Transverse colon (tissue), 4 donors: ENCODE measurements around the gene PACS2. TPM values are rescaled to one million over a fixed set of nuclear protein-coding genes. Genes with fewer than 3 reads are reported as not detected.
A peak's percentile ranks its signal among the peaks of the same experiment; 100 is the strongest.
"Not testable (repeated sequence)": the region's sequence is repeated elsewhere in the genome, so short reads cannot be mapped to it uniquely, and the experiment has no call there.

Source experiments
- DNase-seq: peaks from one replicate; pipeline ENCODE4 v3.0.0-alpha.2; 2019
- H3K27ac ChIP-seq, 4 donors: fragments of 200-600 bp; sonication (generic); 2 replicates each; pipeline ENCODE4 v1.5.1; 2016 to 2018; ENCODE audit warnings: inconsistent platforms in 4 of 4
- H3K27me3 ChIP-seq: fragments of 200-600 bp; sonication (generic); 2 replicates; pipeline ENCODE4 v1.5.1; 2017; ENCODE audit warnings: inconsistent platforms
- H3K36me3 ChIP-seq, 4 donors: fragments of 200-600 bp; sonication (generic); 2 replicates each; pipeline ENCODE4 v1.5.1; 2017 to 2019; ENCODE audit warnings: inconsistent platforms in 4 of 4
- H3K4me1 ChIP-seq, 4 donors: fragments of 200-600 bp; sonication (generic); 2 replicates each; pipeline ENCODE4 v1.5.1; 2017 to 2020; ENCODE audit warnings: inconsistent platforms in 4 of 4
- H3K4me3 ChIP-seq, 4 donors: fragments of 200-600 bp; sonication (generic); 1 replicate in 1 of 4; 2 replicates in 3 of 4; pipeline versions ENCODE4 v1.5.1 to v1.6.1; 2017 to 2019; ENCODE audit warnings: inconsistent platforms in 4 of 4
- H3K9me3 ChIP-seq, 2 donors: fragments of 200-600 bp; sonication (generic); 2 replicates each; pipeline ENCODE4 v1.5.1; 2017 to 2019; ENCODE audit warnings: inconsistent platforms in 2 of 2
- CTCF ChIP-seq, 5 experiments: fragments of 200-600 bp in 3 of 5; fragments of 450-650 bp in 2 of 5; sonication (generic) in 3 of 5; IDR thresholded peaks; 1 replicate in 2 of 5; 2 replicates in 3 of 5; pipeline ENCODE4 v1.5.1; 2016 to 2017; ENCODE audit warnings: antibody characterized with exemption in 5 of 5, inconsistent platforms in 3 of 5, mild to moderate bottlenecking in 2 of 5, moderate library complexity in 1 of 5
- EP300 ChIP-seq: sonication (generic); formaldehyde crosslinking; IDR thresholded peaks from one replicate; pipeline ENCODE4 v1.6.1; 2017; ENCODE audit warnings: antibody characterized with exemption, low read depth
- POLR2A ChIP-seq: fragments of 450-650 bp; IDR thresholded peaks from one replicate; pipeline ENCODE4 v1.6.1; 2016; ENCODE audit warnings: antibody characterized with exemption, mild to moderate bottlenecking, moderate library complexity
- POLR2AphosphoS5 ChIP-seq, 3 donors: sonication (generic); formaldehyde crosslinking; IDR thresholded peaks; one replicate each; pipeline ENCODE4 v1.6.1; 2016; ENCODE audit warnings: antibody characterized with exemption in 3 of 3
- WGBS, 2 donors: methylation state at CpG; one replicate each; pipeline ENCODE4 v1.1.5; 2018; ENCODE audit warnings: low coverage in 1 of 2; 5-methylcytosine and 5-hydroxymethylcytosine counted together
- in situ Hi-C, 4 donors: fragments of 200-750 bp; cut with MboI; loops; one replicate each; pipeline versions ENCODE4 v1.15.0 to v1.15.1; 2017; ENCODE audit warnings: low sequenced_read_pairs in 3 of 4, low pct_ligation_motif_present in 1 of 4, low pct_unique_long_range_greater_than_20kb in 1 of 4
- intact Hi-C: fragments of 100-400 bp; cut with DNase I; formaldehyde crosslinking; loops from one replicate; pipeline ENCODE4 v1.15.1; 2023; ENCODE audit warnings: low total_unique reads
- total RNA-seq, 4 donors: library from RNA; depleted of rRNA; stranded (reverse); fragments of >200 nt; gene quantifications; one replicate each; pipeline ENCODE4 v1.1.0, GENCODE V29; 2016

The PACS2 gene
- total RNA-seq, 4 donors from 2014 or later, result 63.0 to 249 (median 135) TPM

- intact Hi-C loops, result loop anchor here (10.0 kb wide), 1 partner anchor 264 kb away; no protein-coding TSS in a partner anchor
- Histone ChIP-seq H3K27me3 (no peaks in the 10 kb centered on the region), H3K36me3 (peaks cover 0 to 7% (median 0%) of the 10 kb centered on the region in 4 donors), H3K9me3 (no peaks in the 10 kb centered on the region), H3K4me1 (no peaks in the 10 kb centered on the region), H3K4me3 (no peak overlapping the region), H3K27ac (no peak overlapping the region)
- 93 to 94% methylated on average over 8 to 16 of the region's 16 CpGs for WGBS, 2 donors
- in situ Hi-C loops, result loop anchor here in 1 of 4 donors (10.0 kb wide), 1 partner anchor 264 kb away; no protein-coding TSS in a partner anchor
- DNase-seq, result no peak
- TF ChIP-seq POLR2AphosphoS5 (IDR thresholded peaks at IDR 0.05), result no peak
- no peak for TF ChIP-seq CTCF (IDR thresholded peaks at IDR 0.05)
- TF ChIP-seq POLR2A, result no peak
- TF ChIP-seq EP300, result no peak
Measured at GRCh38 chr14:105358943-105359342, 44.4 kb downstream of the PACS2 start.

- H3K9me3 ChIP-seq, H3K4me3 ChIP-seq, DNase-seq, H3K4me1 ChIP-seq, in situ Hi-C loops, H3K27ac ChIP-seq, H3K27me3 ChIP-seq, intact Hi-C loops, H3K36me3 ChIP-seq: not testable (repeated sequence)
- WGBS, 2 donors, result 95 to 100% methylated on average over 1 to 10 of the region's 10 CpGs
Measured at GRCh38 chr14:105361412-105361811, 46.9 kb downstream of the PACS2 start.

GRCh38 chr14:105363847-105364708, 49.5 kb downstream of the PACS2 start:
- intact Hi-C loops, result no loop called here
- no peak for TF ChIP-seq POLR2AphosphoS5 (IDR thresholded peaks at IDR 0.05)
- no peak for TF ChIP-seq POLR2A
- no peak for TF ChIP-seq EP300
- no peak for TF ChIP-seq CTCF (IDR thresholded peaks at IDR 0.05)
- WGBS, 2 donors, result 23 to 67% methylated on average over 7 to 56 of the region's 58 CpGs

GRCh38 chr14:105365101-105365500, 50.6 kb downstream of the PACS2 start:
- 91% methylated on average over 11 of the region's 11 CpGs; no CpG with 5 or more reads in 1 of the 2 donors for WGBS, 2 donors
- intact Hi-C loops, result no loop called here
- Histone ChIP-seq H3K27ac (no peak overlapping the region), H3K4me1 (peaks cover 0 to 6% (median 3%) of the 10 kb centered on the region in 4 donors), H3K36me3 (peaks cover 0 to 7% (median 0%) of the 10 kb centered on the region in 4 donors), H3K9me3 (no peaks in the 10 kb centered on the region), H3K4me3 (no peak overlapping the region), H3K27me3 (no peaks in the 10 kb centered on the region)
- in situ Hi-C loops, result no loop called here
- no peak for DNase-seq
- TF ChIP-seq CTCF (IDR thresholded peaks at IDR 0.05) (no peak), POLR2AphosphoS5 (IDR thresholded peaks at IDR 0.05) (no peak), EP300 (no peak)

More at GRCh38 chr14:105363847-105364708, 49.5 kb downstream of the PACS2 start:
- in situ Hi-C loops, result no loop called here
- no peaks in the 10 kb centered on the region for H3K27me3 ChIP-seq
- DNase-seq, result peak; percentile 47
- H3K27ac ChIP-seq, result no peak overlapping the region
- H3K4me1 ChIP-seq, result peaks cover 0 to 6% (median 3%) of the 10 kb centered on the region in 4 donors
- H3K9me3 ChIP-seq, result no peaks in the 10 kb centered on the region
- peaks cover 0 to 7% (median 0%) of the 10 kb centered on the region in 4 donors for H3K36me3 ChIP-seq
- peak overlapping the region in 1 of 4 donors; percentile 9 for H3K4me3 ChIP-seq
